Nephron (organoid): Measurements from ENCODE around the gene ZDHHC14.

Experiments
- H3K27ac Mint-ChIP-seq, 3 experiments: 2 replicates each; pipeline ENCODE4 v1.8.0; 2020; ENCODE audit warnings: mixed read lengths in 3 of 3, mild to moderate bottlenecking in 2 of 3, moderate library complexity in 1 of 3
- H3K27me3 Mint-ChIP-seq: 2 replicates; pipeline ENCODE4 v1.8.0; 2021; ENCODE audit warnings: low read depth, mild to moderate bottlenecking, moderate library complexity, mixed read lengths
- H3K36me3 Mint-ChIP-seq: 2 replicates; pipeline ENCODE4 v1.8.0; 2020; ENCODE audit warnings: low read depth, mixed read lengths
- H3K4me1 Mint-ChIP-seq: 2 replicates; pipeline ENCODE4 v1.8.0; 2020; ENCODE audit warnings: mixed read lengths
- H3K4me3 Mint-ChIP-seq, 3 experiments: 2 replicates each; pipeline ENCODE4 v1.8.0; 2020; ENCODE audit warnings: mild to moderate bottlenecking in 3 of 3, mixed read lengths in 3 of 3, moderate library complexity in 2 of 3
- H3K9me3 Mint-ChIP-seq: 2 replicates; pipeline ENCODE4 v1.8.0; 2020; ENCODE audit warnings: mixed read lengths
- TF ChIP-seq, protein P1 (sequence below), 3 experiments: fragments of 200-600 bp; sonication (generic); IDR thresholded peaks; one replicate each; pipeline ENCODE4 v1.5.0; 2021; ENCODE audit warnings: antibody characterized with exemption in 3 of 3; ENCODE audit not compliant: unreplicated experiment in 3 of 3

Gene ZDHHC14

DNA sequence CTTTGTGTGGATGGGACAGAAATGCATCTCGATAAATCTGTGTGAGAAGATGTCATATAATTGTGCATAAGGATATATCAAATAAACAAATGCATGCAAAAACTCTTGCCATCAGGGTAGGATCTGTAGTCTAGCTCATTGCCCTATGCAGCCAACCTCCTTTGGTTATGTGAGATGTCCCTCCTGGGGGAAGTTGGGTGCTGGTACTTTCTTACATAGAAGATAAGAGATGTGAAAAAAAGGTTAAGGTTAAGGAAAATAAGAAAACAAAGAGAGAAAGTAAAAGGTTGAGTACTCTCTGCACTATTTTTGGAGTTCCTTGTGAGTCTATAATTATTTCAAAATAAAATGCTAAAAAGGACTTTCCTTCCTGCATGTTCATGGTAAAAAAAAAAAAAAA lies 30.4 kb downstream of the ZDHHC14 start:
- Mint-ChIP-seq H3K27ac (peak overlapping the region in 2 of 3 experiments; percentile 20 to 64), H3K9me3 (no peaks in the 10 kb centered on the region), H3K27me3 (no peaks in the 10 kb centered on the region), H3K4me3 (no peak overlapping the region), H3K36me3 (no peaks in the 10 kb centered on the region), H3K4me1 (peaks cover 18% of the 10 kb centered on the region)
- TF ChIP-seq, protein P1, sequence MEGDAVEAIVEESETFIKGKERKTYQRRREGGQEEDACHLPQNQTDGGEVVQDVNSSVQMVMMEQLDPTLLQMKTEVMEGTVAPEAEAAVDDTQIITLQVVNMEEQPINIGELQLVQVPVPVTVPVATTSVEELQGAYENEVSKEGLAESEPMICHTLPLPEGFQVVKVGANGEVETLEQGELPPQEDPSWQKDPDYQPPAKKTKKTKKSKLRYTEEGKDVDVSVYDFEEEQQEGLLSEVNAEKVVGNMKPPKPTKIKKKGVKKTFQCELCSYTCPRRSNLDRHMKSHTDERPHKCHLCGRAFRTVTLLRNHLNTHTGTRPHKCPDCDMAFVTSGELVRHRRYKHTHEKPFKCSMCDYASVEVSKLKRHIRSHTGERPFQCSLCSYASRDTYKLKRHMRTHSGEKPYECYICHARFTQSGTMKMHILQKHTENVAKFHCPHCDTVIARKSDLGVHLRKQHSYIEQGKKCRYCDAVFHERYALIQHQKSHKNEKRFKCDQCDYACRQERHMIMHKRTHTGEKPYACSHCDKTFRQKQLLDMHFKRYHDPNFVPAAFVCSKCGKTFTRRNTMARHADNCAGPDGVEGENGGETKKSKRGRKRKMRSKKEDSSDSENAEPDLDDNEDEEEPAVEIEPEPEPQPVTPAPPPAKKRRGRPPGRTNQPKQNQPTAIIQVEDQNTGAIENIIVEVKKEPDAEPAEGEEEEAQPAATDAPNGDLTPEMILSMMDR (IDR thresholded peaks at IDR 0.05; ENCODE audit: unreplicated experiment in 3 of 3): no peak

DNA sequence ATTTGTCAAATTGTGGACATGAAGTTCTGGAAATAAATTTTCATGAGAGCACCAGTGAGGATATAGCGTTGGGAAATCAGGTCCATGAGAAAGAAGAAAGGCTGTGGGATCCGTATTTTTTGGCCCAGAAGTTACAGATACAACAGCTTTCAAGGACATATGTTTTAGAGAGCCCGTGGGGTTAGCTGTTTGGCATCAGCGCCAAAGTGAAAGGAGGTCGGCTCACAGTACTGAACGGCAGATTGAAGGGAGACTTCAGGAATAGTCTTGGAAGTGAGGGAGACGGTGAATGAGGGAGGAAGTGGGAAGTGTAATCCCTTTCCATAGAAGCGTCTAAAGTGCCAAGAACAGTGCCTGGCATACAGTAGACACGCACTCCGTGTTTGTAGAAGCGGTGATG lies 31.8 kb downstream of the ZDHHC14 start:
- Mint-ChIP-seq H3K9me3 (no peaks in the 10 kb centered on the region), H3K4me1 (peaks cover 18% of the 10 kb centered on the region), H3K36me3 (no peaks in the 10 kb centered on the region), H3K27me3 (no peaks in the 10 kb centered on the region), H3K4me3 (peak overlapping the region in 1 of 3 experiments; percentile 50), H3K27ac (peak overlapping the region in 2 of 3 experiments; percentile 62 to 79)
- TF ChIP-seq, protein P1 (IDR thresholded peaks at IDR 0.05; ENCODE audit: unreplicated experiment in 3 of 3): no peak

DNA sequence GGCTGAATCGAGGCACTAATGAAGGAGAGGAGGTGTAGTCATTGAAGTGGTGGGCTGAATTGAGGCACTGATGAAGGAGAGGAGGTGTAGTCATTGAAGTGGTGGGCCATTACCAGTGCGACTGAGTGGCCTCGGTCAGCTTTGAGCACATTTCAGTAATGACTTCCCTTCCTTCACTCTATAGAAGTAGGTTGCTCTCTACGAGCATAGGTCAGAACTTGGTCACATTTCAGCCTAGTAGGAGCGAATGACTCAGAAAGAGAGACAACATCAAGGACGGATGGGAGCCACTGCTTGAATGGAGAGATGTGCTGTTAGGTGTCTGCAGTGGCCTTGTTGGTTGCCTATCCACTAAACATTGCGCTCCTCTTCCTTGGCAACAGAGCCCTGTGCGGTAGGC lies 39.5 kb downstream of the ZDHHC14 start:
- TF ChIP-seq, protein P1 (IDR thresholded peaks at IDR 0.05; ENCODE audit: unreplicated experiment in 3 of 3): no peak
- peak overlapping the region in 1 of 3 experiments; percentile 46 for H3K27ac Mint-ChIP-seq
- H3K27me3 Mint-ChIP-seq: no peaks in the 10 kb centered on the region
- H3K4me3 Mint-ChIP-seq: no peak overlapping the region
- peaks cover 10% of the 10 kb centered on the region for H3K9me3 Mint-ChIP-seq
- no peaks in the 10 kb centered on the region for H3K36me3 Mint-ChIP-seq
- H3K4me1 Mint-ChIP-seq: peaks cover 16% of the 10 kb centered on the region

DNA sequence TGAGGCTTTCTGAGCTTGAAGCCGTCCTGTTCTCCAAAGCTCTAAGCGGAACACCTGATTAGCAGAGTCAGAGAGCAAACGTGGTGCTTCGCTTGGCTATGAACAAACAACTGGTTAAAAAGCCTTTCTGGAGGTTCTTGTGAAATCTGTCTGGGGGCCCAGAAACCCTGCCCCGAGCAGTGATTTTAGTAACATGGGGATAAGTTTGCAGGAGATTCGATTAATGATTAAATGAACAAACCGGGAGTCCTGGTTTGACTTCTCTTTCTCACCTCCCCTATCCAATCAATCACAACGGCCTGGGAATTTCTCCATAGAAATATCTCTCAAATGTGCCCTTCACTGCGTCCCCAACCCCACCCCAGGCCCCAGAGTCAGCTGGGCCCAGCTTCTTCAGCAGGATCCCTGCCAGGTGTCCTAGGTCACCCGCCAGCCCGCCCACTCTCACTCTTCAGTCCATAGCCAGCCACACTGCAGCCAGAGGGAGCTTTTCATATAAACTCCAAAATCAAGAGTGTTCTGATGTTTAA lies 43.6 kb downstream of the ZDHHC14 start:
- H3K4me1 Mint-ChIP-seq: peaks cover 43% of the 10 kb centered on the region
- TF ChIP-seq, protein P1 (IDR thresholded peaks at IDR 0.05; ENCODE audit: unreplicated experiment in 3 of 3): no peak
- H3K9me3 Mint-ChIP-seq: peaks cover 7% of the 10 kb centered on the region
- no peaks in the 10 kb centered on the region for H3K36me3 Mint-ChIP-seq
- no peak overlapping the region for H3K4me3 Mint-ChIP-seq
- H3K27me3 Mint-ChIP-seq: peaks cover 4% of the 10 kb centered on the region
- H3K27ac Mint-ChIP-seq: peak overlapping the region; percentile 20 to 91 (median 77)

DNA sequence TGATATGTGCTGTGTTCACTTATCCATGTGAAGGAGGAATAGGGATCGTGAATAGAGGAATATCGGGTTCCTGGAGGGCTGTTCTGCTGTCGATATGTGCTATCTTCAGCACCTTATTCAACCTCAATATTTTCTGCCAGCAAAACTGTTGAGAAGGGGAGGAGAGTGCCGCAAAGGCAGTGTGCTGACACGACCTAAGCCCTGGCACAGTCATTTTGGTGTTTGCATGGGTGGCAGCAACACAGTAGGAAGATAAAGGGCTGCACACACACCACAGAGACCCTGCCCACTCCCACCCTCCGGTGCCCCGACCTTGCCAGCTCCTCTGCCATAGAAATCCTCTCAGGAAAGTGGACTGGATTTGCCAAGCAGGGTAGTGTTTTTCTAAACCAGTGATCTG lies 47.0 kb downstream of the ZDHHC14 start:
- Mint-ChIP-seq H3K36me3 (no peaks in the 10 kb centered on the region), H3K27me3 (peaks cover 9% of the 10 kb centered on the region), H3K4me3 (no peak overlapping the region), H3K9me3 (no peaks in the 10 kb centered on the region), H3K27ac (peak overlapping the region in 2 of 3 experiments; percentile 74 to 90), H3K4me1 (peaks cover 55% of the 10 kb centered on the region)
- TF ChIP-seq, protein P1 (IDR thresholded peaks at IDR 0.05; ENCODE audit: unreplicated experiment in 3 of 3): no peak
